ENCODE data around the gene TSTD1.
A peak's percentile ranks its signal among the peaks of the same experiment; 100 is the strongest.
"Not testable (repeated sequence)": the region's sequence is repeated elsewhere in the genome, so short reads cannot be mapped to it uniquely, and the experiment has no call there.

Gene TSTD1

DNA sequence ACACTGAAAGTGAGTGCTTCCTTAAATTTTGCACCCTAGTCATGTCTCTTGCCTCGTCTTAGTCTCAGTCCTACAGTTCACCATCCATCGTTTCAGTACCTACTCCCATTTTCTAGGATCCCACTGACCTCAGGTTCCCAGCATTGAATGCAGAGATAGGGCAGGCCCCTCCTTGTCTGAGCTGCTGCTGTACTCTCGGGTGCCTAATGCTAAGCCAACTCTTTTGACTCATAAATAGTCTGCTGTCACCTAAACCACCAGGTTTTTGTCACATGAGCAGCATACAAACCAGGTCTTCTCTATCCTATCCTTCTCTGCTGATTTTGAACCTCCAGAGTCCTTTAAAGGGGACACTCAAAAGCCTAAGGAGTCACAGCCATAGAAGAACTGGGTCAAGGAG lies 27.9 kb upstream of the TSTD1 start:
- Histone ChIP-seq H3K9ac (no peak overlapping the region), H3K4me3 (IDR thresholded peaks at IDR 0.05; ENCODE audit: insufficient read depth, low read depth, low read length) (no peak overlapping the region), H3K79me2 (ENCODE audit: insufficient read depth, low read depth) (peaks cover 58% of the 10 kb centered on the region), H3K27me3 (ENCODE audit: insufficient read depth, low read depth) (no peaks in the 10 kb centered on the region), H3K4me1 (ENCODE audit: low read depth, poor library complexity, severe bottlenecking) (peaks cover 61% of the 10 kb centered on the region), H3K36me3 (ENCODE audit: insufficient read depth) (no peaks in the 10 kb centered on the region), H3K4me2 (peak overlapping the region; percentile 96; the same call in 1 of the 2 replicates), H3K27ac (no peak overlapping the region), H2AFZ (ENCODE audit: low read depth) (no peak overlapping the region), H4K20me1 (ENCODE audit: insufficient read depth) (no peaks in the 10 kb centered on the region)
- TF ChIP-seq, protein P1, sequence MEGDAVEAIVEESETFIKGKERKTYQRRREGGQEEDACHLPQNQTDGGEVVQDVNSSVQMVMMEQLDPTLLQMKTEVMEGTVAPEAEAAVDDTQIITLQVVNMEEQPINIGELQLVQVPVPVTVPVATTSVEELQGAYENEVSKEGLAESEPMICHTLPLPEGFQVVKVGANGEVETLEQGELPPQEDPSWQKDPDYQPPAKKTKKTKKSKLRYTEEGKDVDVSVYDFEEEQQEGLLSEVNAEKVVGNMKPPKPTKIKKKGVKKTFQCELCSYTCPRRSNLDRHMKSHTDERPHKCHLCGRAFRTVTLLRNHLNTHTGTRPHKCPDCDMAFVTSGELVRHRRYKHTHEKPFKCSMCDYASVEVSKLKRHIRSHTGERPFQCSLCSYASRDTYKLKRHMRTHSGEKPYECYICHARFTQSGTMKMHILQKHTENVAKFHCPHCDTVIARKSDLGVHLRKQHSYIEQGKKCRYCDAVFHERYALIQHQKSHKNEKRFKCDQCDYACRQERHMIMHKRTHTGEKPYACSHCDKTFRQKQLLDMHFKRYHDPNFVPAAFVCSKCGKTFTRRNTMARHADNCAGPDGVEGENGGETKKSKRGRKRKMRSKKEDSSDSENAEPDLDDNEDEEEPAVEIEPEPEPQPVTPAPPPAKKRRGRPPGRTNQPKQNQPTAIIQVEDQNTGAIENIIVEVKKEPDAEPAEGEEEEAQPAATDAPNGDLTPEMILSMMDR (conservative IDR thresholded peaks at IDR 0.05; ENCODE audit: low read depth, low read length) = no peak

- H3K27me3 ChIP-seq (ENCODE audit: insufficient read depth, low read depth); H3K36me3 ChIP-seq (ENCODE audit: insufficient read depth); H3K9ac ChIP-seq; H3K4me2 ChIP-seq; H2AFZ ChIP-seq (ENCODE audit: low read depth); H3K27ac ChIP-seq; H3K4me3 ChIP-seq (IDR thresholded peaks at IDR 0.05; ENCODE audit: insufficient read depth, low read depth, low read length); H4K20me1 ChIP-seq (ENCODE audit: insufficient read depth): not testable (repeated sequence)
- Histone ChIP-seq H3K79me2 (ENCODE audit: insufficient read depth, low read depth) (peaks cover 68% of the 10 kb centered on the region), H3K4me1 (ENCODE audit: low read depth, poor library complexity, severe bottlenecking) (peaks cover 62% of the 10 kb centered on the region)
Observed at GRCh38 chr1:161065681-161066080, 26.9 kb upstream of the TSTD1 start.

- H3K4me1 ChIP-seq (ENCODE audit: low read depth, poor library complexity, severe bottlenecking) = peaks cover 70% of the 10 kb centered on the region
- peak overlapping the region; percentile 26; the same call in 1 of the 2 replicates for H3K4me2 ChIP-seq
- H3K4me3 ChIP-seq (IDR thresholded peaks at IDR 0.05; ENCODE audit: insufficient read depth, low read depth, low read length); H4K20me1 ChIP-seq (ENCODE audit: insufficient read depth); H2AFZ ChIP-seq (ENCODE audit: low read depth); H3K36me3 ChIP-seq (ENCODE audit: insufficient read depth); H3K27ac ChIP-seq; H3K9ac ChIP-seq; H3K27me3 ChIP-seq (ENCODE audit: insufficient read depth, low read depth): not testable (repeated sequence)
- H3K79me2 ChIP-seq (ENCODE audit: insufficient read depth, low read depth) = peaks cover 62% of the 10 kb centered on the region
Observed at GRCh38 chr1:161063936-161064335, 25.2 kb upstream of the TSTD1 start.

DNA sequence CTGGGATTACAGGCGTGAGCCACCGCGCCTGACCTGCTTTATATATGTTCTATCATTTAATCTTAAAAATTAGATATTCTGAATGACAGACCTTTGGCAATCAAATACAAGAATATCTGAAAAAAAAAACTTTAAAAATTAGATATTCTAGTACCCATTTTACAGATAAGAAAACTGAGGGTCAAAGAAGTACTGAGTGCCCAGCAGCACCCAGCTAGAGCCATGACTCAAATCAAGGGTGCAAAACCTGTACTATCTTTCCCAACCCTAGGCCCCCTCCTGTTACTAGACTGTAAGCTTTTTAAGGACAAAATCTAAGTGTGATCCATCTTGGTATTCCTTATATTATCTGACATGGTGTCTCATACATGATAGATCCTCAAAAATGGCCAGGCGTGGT lies 22.7 kb upstream of the TSTD1 start:
- H3K79me2 ChIP-seq (ENCODE audit: insufficient read depth, low read depth) = peaks cover 37% of the 10 kb centered on the region
- no peak overlapping the region for H3K4me2 ChIP-seq
- H3K4me3 ChIP-seq (IDR thresholded peaks at IDR 0.05; ENCODE audit: insufficient read depth, low read depth, low read length) = no peak overlapping the region
- TF ChIP-seq, protein P1 (conservative IDR thresholded peaks at IDR 0.05; ENCODE audit: low read depth, low read length) = no peak
- H2AFZ ChIP-seq (ENCODE audit: low read depth) = no peak overlapping the region
- no peak overlapping the region for H3K27ac ChIP-seq
- peaks cover 2% of the 10 kb centered on the region; the same call in 1 of the 2 replicates for H3K36me3 ChIP-seq (ENCODE audit: insufficient read depth)
- no peaks in the 10 kb centered on the region for H3K27me3 ChIP-seq (ENCODE audit: insufficient read depth, low read depth)
- H4K20me1 ChIP-seq (ENCODE audit: insufficient read depth) = no peaks in the 10 kb centered on the region
- no peak overlapping the region for H3K9ac ChIP-seq
- H3K4me1 ChIP-seq (ENCODE audit: low read depth, poor library complexity, severe bottlenecking) = peaks cover 48% of the 10 kb centered on the region

DNA sequence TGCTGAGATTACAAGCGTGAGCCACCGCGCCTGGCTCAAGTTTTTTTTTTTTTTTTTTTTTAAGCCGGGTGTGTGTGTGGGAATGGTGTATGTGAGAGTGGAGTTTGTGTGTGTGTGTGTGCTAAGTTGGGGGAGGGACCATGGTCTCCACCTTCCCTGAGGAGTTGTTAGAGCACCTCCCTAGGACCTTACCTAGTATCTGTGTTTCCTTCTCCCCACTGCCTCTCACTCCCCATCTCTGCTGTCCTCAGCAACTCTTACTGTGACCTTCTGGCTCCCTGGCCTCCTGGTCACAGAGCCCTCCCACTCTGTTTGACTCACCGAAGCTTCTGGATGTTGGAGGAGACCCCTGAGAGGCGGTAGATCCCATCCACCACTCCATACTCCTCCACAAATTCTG lies 20.5 kb upstream of the TSTD1 start:
- no peaks in the 10 kb centered on the region for H4K20me1 ChIP-seq (ENCODE audit: insufficient read depth)

More for the DNA sequence above, 20.5 kb upstream of the TSTD1 start:
- H3K79me2 ChIP-seq (ENCODE audit: insufficient read depth, low read depth) = peaks cover 24% of the 10 kb centered on the region
- peaks cover 4% of the 10 kb centered on the region; the same call in 1 of the 2 replicates for H3K36me3 ChIP-seq (ENCODE audit: insufficient read depth)
- peaks cover 35% of the 10 kb centered on the region for H3K4me1 ChIP-seq (ENCODE audit: low read depth, poor library complexity, severe bottlenecking)
- TF ChIP-seq, protein P1 (conservative IDR thresholded peaks at IDR 0.05; ENCODE audit: low read depth, low read length) = no peak
- no peak overlapping the region; the same call in 1 of the 2 replicates for H3K4me2 ChIP-seq
- no peak overlapping the region for H2AFZ ChIP-seq (ENCODE audit: low read depth)
- H3K9ac ChIP-seq = no peak overlapping the region
- no peak overlapping the region for H3K4me3 ChIP-seq (IDR thresholded peaks at IDR 0.05; ENCODE audit: insufficient read depth, low read depth, low read length)
- H3K27me3 ChIP-seq (ENCODE audit: insufficient read depth, low read depth) = no peaks in the 10 kb centered on the region
- 0 out of 2 replicates have a peak overlapping the region, but pooled peaks have one; percentile 12 for H3K27ac ChIP-seq
